Panc1 (cell line): ENCODE data around the gene GALNT4. TPM values are rescaled to one million over a fixed set of nuclear protein-coding genes. Genes with fewer than 3 reads are reported as not detected.

Source experiments
- ATAC-seq: fragments of 200-7000 bp; cut with Tn5 transposase; 2 replicates; pipeline ENCODE4 v1.9.1; 2020; ENCODE audit warnings: mild to moderate bottlenecking, moderate library complexity
- BruUV-seq: library from RNA; stranded (reverse); fragments of 400-500 nt; replicated peaks from 2 replicates; lab custom pipeline; 2021; lab: Mats Ljungman, UMichigan
- CTCF ChIA-PET: fragments of 300-600 bp; sonication (Branson Sonifier 250); formaldehyde crosslinking; loops from one replicate; lab custom pipeline; 2022; ENCODE audit warnings: antibody characterized with exemption; lab: Charles Lee
- POLR2A ChIA-PET: fragments of 300-600 bp; sonication (Branson Sonifier 250); formaldehyde crosslinking; loops from one replicate; lab custom pipeline; 2022; ENCODE audit warnings: antibody characterized with exemption; lab: Charles Lee
- DNase-seq: peaks from one replicate; pipeline ENCODE4 v3.0.0-alpha.2; 2010; ENCODE audit warnings: low read depth, low spot score
- H3K27ac ChIP-seq: 2 replicates; pipeline ENCODE4 v1.5.1; 2011; ENCODE audit warnings: mild to moderate bottlenecking, low read length, inconsistent platforms
- H3K27me3 ChIP-seq: fragments of 200-500 bp; sonication (Bioruptor generic); 2 replicates; pipeline ENCODE4 v1.6.0; 2014; ENCODE audit warnings: low read length, inconsistent platforms; ENCODE audit not compliant: control insufficient read depth, insufficient read depth
- H3K36me3 ChIP-seq: fragments of 200-500 bp; sonication (Bioruptor generic); 2 replicates; pipeline ENCODE4 v1.5.1; 2014; ENCODE audit warnings: inconsistent platforms, mild to moderate bottlenecking, low read length, moderate library complexity; ENCODE audit not compliant: control insufficient read depth, insufficient read depth
- H3K4me1 ChIP-seq: 2 replicates; pipeline ENCODE4 v1.5.1; 2011; ENCODE audit warnings: inconsistent platforms, mild to moderate bottlenecking, low read length, moderate library complexity; ENCODE audit not compliant: control insufficient read depth, insufficient read depth
- H3K4me3 ChIP-seq, 2 experiments: 2 replicates each; pipeline ENCODE4 v1.5.1; 2011 to 2012; ENCODE audit warnings: low read depth in 2 of 2, low read length in 2 of 2, mild to moderate bottlenecking in 2 of 2, inconsistent platforms in 1 of 2, moderate library complexity in 1 of 2
- H3K9me3 ChIP-seq: fragments of 200-500 bp; sonication (Bioruptor generic); 2 replicates; pipeline ENCODE4 v1.5.1; 2014; ENCODE audit warnings: low read depth, mild to moderate bottlenecking, inconsistent platforms, low read length, moderate library complexity; ENCODE audit not compliant: control insufficient read depth, insufficient read depth
- CTCF ChIP-seq: fragments of 450-650 bp; IDR thresholded peaks from 2 replicates; pipeline ENCODE4 v1.5.1; 2017; ENCODE audit warnings: mild to moderate bottlenecking
- POLR2AphosphoS5 ChIP-seq: IDR thresholded peaks from 2 replicates; pipeline ENCODE4 v1.6.1; 2012; ENCODE audit warnings: mild to moderate bottlenecking, low read depth, low read length, moderate library complexity
- REST ChIP-seq, 2 experiments: IDR thresholded peaks; 2 replicates each; pipeline ENCODE4 v1.6.1; 2011 to 2012; ENCODE audit warnings: low read depth in 2 of 2, control low read depth in 1 of 2, low read length in 1 of 2, mild to moderate bottlenecking in 1 of 2, moderate library complexity in 1 of 2; ENCODE audit not compliant: insufficient read depth in 1 of 2
- SIN3A ChIP-seq: IDR thresholded peaks from 2 replicates; pipeline ENCODE4 v1.6.1; 2012; ENCODE audit warnings: low read depth, mild to moderate bottlenecking, low read length, moderate library complexity, borderline replicate concordance; ENCODE audit not compliant: insufficient read depth
- TCF7L2 ChIP-seq: IDR thresholded peaks from 2 replicates; pipeline ENCODE4 v1.6.1; 2011; ENCODE audit warnings: mild to moderate bottlenecking, low read depth, low read length, inconsistent platforms
- in situ Hi-C: cut with HindIII; loops from 2 replicates; pipeline ENCODE4 v1.10.0; 2016; ENCODE audit warnings: low sequenced_read_pairs, low pct_unique_long_range_greater_than_20kb
- intact Hi-C: fragments of 100-400 bp; cut with micrococcal nuclease; formaldehyde crosslinking; loops from one replicate; pipeline ENCODE4 v1.10.0; 2022; ENCODE audit not compliant: unreplicated experiment
- total RNA-seq: library from RNA; stranded (reverse); gene quantifications from one replicate; pipeline ENCODE4 v1.2.1, GENCODE V29; 2021; ENCODE audit not compliant: unreplicated experiment

Gene GALNT4
- total RNA-seq, 1 experiment from 2014 or later = 5.1 TPM

- Histone ChIP-seq H3K36me3 (no peaks in the 10 kb centered on the region), H3K9me3 (no peaks in the 10 kb centered on the region), H3K27ac (no peak overlapping the region), H3K4me3 (no peak overlapping the region), H3K27me3 (no peaks in the 10 kb centered on the region), H3K4me1 (no peaks in the 10 kb centered on the region)
- TF ChIP-seq REST (IDR thresholded peaks at IDR 0.05; ENCODE audit: insufficient read depth in 1 of 2, low read depth in 2 of 2, low read length in 1 of 2) (no peak), POLR2AphosphoS5 (no peak), CTCF (no peak), TCF7L2 (no peak), SIN3A (no peak)
- ChIA-PET POLR2A (no interaction called here), CTCF (no interaction called here)
- intact Hi-C loops = no loop called here
- BruUV-seq = no TSS peak
- ATAC-seq (no peak), DNase-seq (no peak)
- in situ Hi-C loops = no loop called here
Measured at GRCh38 chr12:89497005-89497404, 27.6 kb downstream of the GALNT4 start.

- no TSS peak for BruUV-seq
- no peaks in the 10 kb centered on the region for H3K27me3 ChIP-seq
- TF ChIP-seq SIN3A = no peak
- no peak for TF ChIP-seq POLR2AphosphoS5
- TF ChIP-seq CTCF = no peak
- TF ChIP-seq TCF7L2 = no peak
- no peak for TF ChIP-seq REST (IDR thresholded peaks at IDR 0.05; ENCODE audit: insufficient read depth in 1 of 2, low read depth in 2 of 2, low read length in 1 of 2)
- no peaks in the 10 kb centered on the region for H3K9me3 ChIP-seq
- CTCF ChIA-PET = no interaction called here
- ATAC-seq (no peak), DNase-seq (no peak)
- no peaks in the 10 kb centered on the region for H3K36me3 ChIP-seq
- in situ Hi-C loops (no loop called here), intact Hi-C loops (no loop called here)
- no peak overlapping the region for H3K4me3 ChIP-seq
- H3K4me1 ChIP-seq = no peaks in the 10 kb centered on the region
- POLR2A ChIA-PET = no interaction called here
- no peak overlapping the region for H3K27ac ChIP-seq
Measured at GRCh38 chr12:89494411-89495231, 30.0 kb downstream of the GALNT4 start.
